ENCODE data around the gene TNS3.
A peak's percentile ranks its signal among the peaks of the same experiment; 100 is the strongest.

The TNS3 gene

DNA sequence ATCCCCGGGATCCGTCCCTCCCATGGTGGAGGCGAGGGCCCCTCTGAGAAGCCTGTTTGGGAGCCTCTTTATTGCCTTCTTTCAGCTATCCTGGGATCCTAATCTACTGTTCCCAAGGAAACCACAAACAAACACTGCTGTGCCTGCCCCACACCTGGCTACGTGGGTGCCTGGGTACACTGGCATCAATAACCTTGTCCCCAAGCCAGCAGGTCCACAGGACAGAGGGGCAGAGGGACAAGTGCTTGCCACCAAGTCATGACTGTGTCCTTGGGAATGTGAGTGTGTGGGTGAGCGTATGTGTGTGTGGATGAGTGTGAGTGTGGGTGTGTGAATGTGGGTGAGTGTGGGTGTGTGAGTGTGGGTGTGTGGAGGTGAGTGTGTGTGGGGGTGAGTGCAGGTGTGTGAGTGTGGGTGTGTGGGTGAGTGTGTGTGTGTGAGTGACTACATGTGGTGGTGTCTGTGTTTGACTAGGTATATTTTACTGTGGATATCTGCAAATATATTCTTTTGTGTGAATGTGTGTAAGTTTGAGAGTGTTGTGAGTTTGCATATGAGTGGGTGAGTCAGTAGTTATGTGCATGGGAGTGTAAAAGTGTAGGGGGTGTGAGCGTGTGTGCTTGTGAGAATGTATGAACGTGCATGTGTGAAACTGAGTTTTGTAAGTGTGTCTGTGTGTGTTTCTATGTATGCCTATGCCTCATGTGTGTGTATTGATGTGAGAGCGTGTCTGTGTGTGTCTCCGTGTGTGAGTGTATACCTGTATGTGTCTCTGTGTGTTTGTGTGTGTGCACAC is 96.1 kb downstream of the TNS3 start:
- H3K4ac ChIP-seq (ENCODE audit: low read depth in 1 of 2, low read length in 2 of 2), result peak overlapping the region; percentile 40 to 67
- peak overlapping the region; percentile 19 for H2BK120ac ChIP-seq (ENCODE audit: low read depth, low read length)
- no peak overlapping the region for H2AK5ac ChIP-seq (ENCODE audit: low read length, severe bottlenecking)
- no peak overlapping the region for H2BK15ac ChIP-seq (ENCODE audit: low read depth, poor library complexity, severe bottlenecking)
- no peak overlapping the region for H3K4me2 ChIP-seq (ENCODE audit: low read length, poor library complexity, severe bottlenecking)
- H2AFZ ChIP-seq (ENCODE audit: low read depth, low read length), result no peak overlapping the region
- H4K8ac ChIP-seq (ENCODE audit: low read length), result peak overlapping the region; percentile 29
- H3K79me1 ChIP-seq (replicated peaks; ENCODE audit: low read length, poor library complexity, severe bottlenecking), result peaks cover 47% of the 10 kb centered on the region
- no peak overlapping the region for H2BK5ac ChIP-seq (ENCODE audit: low read depth, low read length, poor library complexity, severe bottlenecking)
- peak overlapping the region; percentile 15 for H4K91ac ChIP-seq (ENCODE audit: low read length)
- H3K4me1 ChIP-seq (ENCODE audit: control insufficient read depth, insufficient read depth, low read depth, low read length), result peaks cover 35% of the 10 kb centered on the region
- H2BK12ac ChIP-seq (ENCODE audit: low read length in 2 of 2), result peak overlapping the region; percentile 9 to 61
- WGBS, result 76% methylated on average over 8 of the region's 9 CpGs
- no peak overlapping the region for H3K9ac ChIP-seq (ENCODE audit: low read length)
- H3K23ac ChIP-seq (ENCODE audit: low read length in 2 of 2), result no peak overlapping the region
- peaks cover 0 to 3% of the 10 kb centered on the region in 2 experiments for H3K27me3 ChIP-seq (ENCODE audit: control insufficient read depth in 1 of 2, insufficient read depth in 1 of 2, low read length in 2 of 2)
- no peak overlapping the region for H3K27ac ChIP-seq (ENCODE audit: low read length, poor library complexity, severe bottlenecking)
- H3K14ac ChIP-seq (ENCODE audit: low read length in 2 of 2), result peak overlapping the region in 1 of 2 experiments; percentile 12
- H3K18ac ChIP-seq (ENCODE audit: low read depth in 1 of 2, low read length in 2 of 2), result peak overlapping the region; percentile 67 to 87
- DNase-seq, result peak; percentile 50
- no peak overlapping the region for H3K4me3 ChIP-seq (ENCODE audit: insufficient read depth in 1 of 2, low read depth in 1 of 2, low read length in 2 of 2)
- no peaks in the 10 kb centered on the region for H3K9me3 ChIP-seq (ENCODE audit: control insufficient read depth, low read length)
- peaks cover 0 to 30% of the 10 kb centered on the region in 2 experiments for H3K36me3 ChIP-seq (ENCODE audit: control insufficient read depth in 1 of 2, insufficient read depth in 2 of 2, low read depth in 1 of 2, low read length in 2 of 2)

DNA sequence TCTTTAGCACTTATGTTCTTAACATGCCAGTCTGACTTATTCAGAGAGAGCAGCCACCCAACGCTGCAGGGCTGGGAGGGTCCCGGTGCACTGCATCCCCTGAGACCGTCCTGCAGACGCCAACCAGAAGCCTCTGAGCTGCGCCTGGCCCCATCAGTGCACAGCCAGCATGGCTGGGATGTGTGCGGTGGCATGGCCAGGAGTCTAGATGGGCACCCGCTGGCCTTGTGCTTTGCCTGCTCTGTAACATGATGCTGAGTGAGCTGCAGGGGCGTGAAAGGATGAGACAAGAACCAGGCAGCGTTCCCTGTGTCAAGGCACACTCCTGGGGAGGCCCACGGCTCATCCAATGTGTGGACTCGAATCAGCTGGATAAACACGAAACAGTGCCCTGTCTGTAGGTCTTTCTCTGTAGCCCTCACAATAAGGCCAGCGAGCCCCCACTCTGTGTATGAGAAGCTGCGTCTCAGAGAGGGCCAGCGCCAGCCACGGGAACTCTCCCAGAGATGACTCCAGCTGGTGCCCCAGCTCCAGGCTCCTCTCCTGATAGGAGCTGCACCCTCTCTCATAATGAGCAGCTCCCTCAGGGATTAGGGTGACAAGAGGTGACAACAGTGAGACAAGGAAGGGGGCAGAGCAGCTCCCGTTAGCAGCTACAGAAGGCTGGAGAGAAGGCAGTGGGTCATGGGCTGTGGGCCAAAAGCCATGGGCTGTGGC is 96.8 kb downstream of the TNS3 start:
- peak overlapping the region; percentile 61 to 62 for H2BK12ac ChIP-seq (ENCODE audit: low read length in 2 of 2)
- H3K4me3 ChIP-seq (ENCODE audit: insufficient read depth in 1 of 2, low read depth in 1 of 2, low read length in 2 of 2), result no peak overlapping the region
- H3K27me3 ChIP-seq (ENCODE audit: control insufficient read depth in 1 of 2, insufficient read depth in 1 of 2, low read length in 2 of 2), result peaks cover 0 to 3% of the 10 kb centered on the region in 2 experiments
- H3K23ac ChIP-seq (ENCODE audit: low read length in 2 of 2), result peak overlapping the region in 1 of 2 experiments; percentile 29
- H4K8ac ChIP-seq (ENCODE audit: low read length), result peak overlapping the region; percentile 29
- H3K9me3 ChIP-seq (ENCODE audit: control insufficient read depth, low read length), result no peaks in the 10 kb centered on the region
- peak overlapping the region; percentile 37 to 50 for H3K4ac ChIP-seq (ENCODE audit: low read depth in 1 of 2, low read length in 2 of 2)
- no peak for DNase-seq
- H2BK15ac ChIP-seq (ENCODE audit: low read depth, poor library complexity, severe bottlenecking), result no peak overlapping the region
- peaks cover 36% of the 10 kb centered on the region for H3K4me1 ChIP-seq (ENCODE audit: control insufficient read depth, insufficient read depth, low read depth, low read length)
- peak overlapping the region; percentile 19 for H2BK120ac ChIP-seq (ENCODE audit: low read depth, low read length)
- H3K27ac ChIP-seq (ENCODE audit: low read length, poor library complexity, severe bottlenecking), result no peak overlapping the region
- no peak overlapping the region for H2AFZ ChIP-seq (ENCODE audit: low read depth, low read length)
- H4K91ac ChIP-seq (ENCODE audit: low read length), result peak overlapping the region; percentile 44
- H2BK5ac ChIP-seq (ENCODE audit: low read depth, low read length, poor library complexity, severe bottlenecking), result no peak overlapping the region
- H3K79me1 ChIP-seq (replicated peaks; ENCODE audit: low read length, poor library complexity, severe bottlenecking), result peaks cover 46% of the 10 kb centered on the region
- peaks cover 0 to 31% of the 10 kb centered on the region in 2 experiments for H3K36me3 ChIP-seq (ENCODE audit: control insufficient read depth in 1 of 2, insufficient read depth in 2 of 2, low read depth in 1 of 2, low read length in 2 of 2)
- H3K18ac ChIP-seq (ENCODE audit: low read depth in 1 of 2, low read length in 2 of 2), result peak overlapping the region; percentile 2 to 44
- peak overlapping the region in 1 of 2 experiments; percentile 92 for H3K14ac ChIP-seq (ENCODE audit: low read length in 2 of 2)
- H3K4me2 ChIP-seq (ENCODE audit: low read length, poor library complexity, severe bottlenecking), result no peak overlapping the region
- H3K9ac ChIP-seq (ENCODE audit: low read length), result no peak overlapping the region
- 96% methylated on average over 17 of the region's 17 CpGs for WGBS
- H2AK5ac ChIP-seq (ENCODE audit: low read length, severe bottlenecking), result no peak overlapping the region

GRCh38 chr7:47484457-47484856 is 97.5 kb downstream of the TNS3 start:
- Histone ChIP-seq H3K4ac (ENCODE audit: low read depth in 1 of 2, low read length in 2 of 2) (peak overlapping the region; percentile 30 to 63), H3K9ac (ENCODE audit: low read length) (no peak overlapping the region), H2AFZ (ENCODE audit: low read depth, low read length) (no peak overlapping the region), H2BK15ac (ENCODE audit: low read depth, poor library complexity, severe bottlenecking) (no peak overlapping the region), H3K9me3 (ENCODE audit: control insufficient read depth, low read length) (no peaks in the 10 kb centered on the region), H4K91ac (ENCODE audit: low read length) (peak overlapping the region; percentile 22), H2AK5ac (ENCODE audit: low read length, severe bottlenecking) (no peak overlapping the region), H3K18ac (ENCODE audit: low read depth in 1 of 2, low read length in 2 of 2) (peak overlapping the region; percentile 2 to 44), H3K14ac (ENCODE audit: low read length in 2 of 2) (peak overlapping the region in 1 of 2 experiments; percentile 92), H3K23ac (ENCODE audit: low read length in 2 of 2) (peak overlapping the region in 1 of 2 experiments; percentile 66), H2BK12ac (ENCODE audit: low read length in 2 of 2) (peak overlapping the region in 1 of 2 experiments; percentile 81), H3K27ac (ENCODE audit: low read length, poor library complexity, severe bottlenecking) (no peak overlapping the region), H3K79me1 (replicated peaks; ENCODE audit: low read length, poor library complexity, severe bottlenecking) (peaks cover 49% of the 10 kb centered on the region), H3K4me2 (ENCODE audit: low read length, poor library complexity, severe bottlenecking) (no peak overlapping the region), H3K4me1 (ENCODE audit: control insufficient read depth, insufficient read depth, low read depth, low read length) (peaks cover 39% of the 10 kb centered on the region), H3K27me3 (ENCODE audit: control insufficient read depth in 1 of 2, insufficient read depth in 1 of 2, low read length in 2 of 2) (peaks cover 0 to 3% of the 10 kb centered on the region in 2 experiments), H3K36me3 (ENCODE audit: control insufficient read depth in 1 of 2, insufficient read depth in 2 of 2, low read depth in 1 of 2, low read length in 2 of 2) (peaks cover 0 to 34% of the 10 kb centered on the region in 2 experiments), H4K8ac (ENCODE audit: low read length) (peak overlapping the region; percentile 33), H3K4me3 (ENCODE audit: insufficient read depth in 1 of 2, low read depth in 1 of 2, low read length in 2 of 2) (no peak overlapping the region), H2BK5ac (ENCODE audit: low read depth, low read length, poor library complexity, severe bottlenecking) (no peak overlapping the region), H2BK120ac (ENCODE audit: low read depth, low read length) (peak overlapping the region; percentile 19)
- DNase-seq, result no peak
- WGBS, result 92% methylated on average over 7 of the region's 7 CpGs

Measured in mesenchymal stem cell (in vitro differentiated cells and primary cell).